HT1080 (cell line): Measurements from ENCODE around the gene DCST2. TPM values are rescaled to one million over a fixed set of nuclear protein-coding genes. Genes with fewer than 3 reads are reported as not detected.
"Not testable (repeated sequence)": the region's sequence is repeated elsewhere in the genome, so short reads cannot be mapped to it uniquely, and the experiment has no call there.

Experiments
- DNase-seq: peaks from one replicate; pipeline ENCODE4 v3.0.0-alpha.2; 2015; ENCODE audit warnings: low read depth
- total RNA-seq: library from RNA; depleted of rRNA; stranded (reverse); fragments of >200 nt; shearing (Covaris generic); gene quantifications from 2 replicates; pipeline ENCODE4 v1.2.3, GENCODE V29; 2014

Gene DCST2
- total RNA-seq, 1 experiment from 2014 or later, result 0.03 TPM

GRCh38 chr1:155000726-155001424 lies 32.7 kb downstream of the DCST2 start:
- DNase-seq, result peak; percentile 86

GRCh38 chr1:155000411-155000725 lies 33.2 kb downstream of the DCST2 start:
- DNase-seq, result no peak

DNA sequence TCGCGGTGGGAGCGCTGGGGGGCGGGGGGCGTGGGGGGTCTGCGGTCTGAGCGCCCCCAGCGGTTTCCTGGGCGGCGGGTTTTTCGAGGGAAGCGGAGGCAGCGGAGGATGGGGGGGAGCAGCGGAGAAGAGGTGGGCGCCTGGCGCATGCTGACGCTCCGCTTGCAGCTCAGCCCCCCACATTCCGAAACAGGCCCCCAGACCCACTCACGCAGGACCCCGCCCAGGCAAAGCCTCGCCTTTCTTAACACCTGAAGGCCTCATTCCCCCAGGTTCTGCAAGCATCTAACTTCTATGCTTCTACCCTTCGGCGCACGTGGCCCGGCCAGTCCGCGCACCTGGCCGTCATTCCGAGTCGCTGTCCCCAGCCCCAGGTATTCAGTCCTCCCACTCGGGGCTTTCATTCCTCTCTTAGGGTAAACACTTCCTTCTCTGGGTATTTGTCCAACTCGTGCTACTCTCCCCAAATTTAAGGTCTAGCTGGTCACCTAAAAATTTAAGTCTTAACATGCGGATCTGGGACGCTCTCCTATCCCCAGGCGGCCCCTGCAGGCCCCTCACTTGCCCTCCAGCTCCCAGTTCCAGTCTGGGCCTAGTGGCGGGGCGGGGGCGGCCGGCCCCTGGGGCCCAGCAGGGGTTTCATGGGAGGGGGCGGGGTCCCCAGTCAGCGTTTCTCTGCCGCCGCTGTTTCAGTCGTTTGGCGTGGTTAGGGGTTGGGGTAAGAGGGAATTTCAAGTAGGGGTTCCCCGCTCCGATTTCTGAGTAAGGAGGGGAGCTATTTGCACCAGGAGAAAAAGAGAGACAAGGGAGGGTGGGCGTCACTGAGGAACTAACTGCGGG lies 33.8 kb downstream of the DCST2 start:
- DNase-seq, result no peak

DNA sequence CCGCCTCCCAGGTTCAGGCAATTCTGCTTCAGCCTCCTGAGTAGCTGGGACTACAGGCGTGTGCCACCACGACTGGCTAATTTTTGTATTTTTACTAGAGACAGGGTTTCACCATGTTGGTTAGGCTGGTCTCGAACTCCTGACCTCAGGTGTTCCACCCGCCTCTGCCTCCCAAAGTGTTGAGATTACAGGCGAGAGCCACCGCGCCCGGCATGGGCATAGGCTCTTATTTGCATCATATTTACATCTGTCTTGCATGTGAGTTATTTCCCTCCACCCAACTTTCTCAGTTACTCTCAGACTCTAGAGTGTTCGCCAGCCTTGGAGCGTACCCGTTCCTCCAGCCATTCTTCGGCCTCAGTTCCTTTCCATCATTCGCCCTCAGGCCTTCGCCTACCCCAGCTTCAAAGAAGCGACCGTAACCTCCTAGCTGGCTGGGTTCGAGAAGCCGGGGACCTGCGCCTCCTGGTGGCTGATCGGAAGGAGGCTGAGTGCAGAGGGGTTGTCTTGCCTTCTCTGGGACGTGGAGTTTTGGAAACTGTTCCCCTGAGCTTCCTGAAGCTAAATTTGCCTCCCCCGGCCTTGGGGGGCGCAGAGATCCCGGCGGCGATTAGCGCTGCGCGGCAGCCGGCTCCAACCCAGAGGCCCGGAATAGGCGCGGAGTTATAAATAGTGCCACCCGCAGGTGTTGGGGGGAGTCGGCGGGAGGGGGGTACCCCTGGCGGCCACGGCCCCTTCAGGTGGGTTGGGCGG lies 34.6 kb downstream of the DCST2 start:
- no peak for DNase-seq

GRCh38 chr1:154998201-154998780 lies 35.3 kb downstream of the DCST2 start:
- DNase-seq, result no peak

GRCh38 chr1:154996966-154997701 lies 36.4 kb downstream of the DCST2 start:
- no peak for DNase-seq

GRCh38 chr1:154995301-154995983 lies 38.1 kb downstream of the DCST2 start:
- peak; percentile 69 for DNase-seq

GRCh38 chr1:154994591-154994990 lies 39.0 kb downstream of the DCST2 start:
- no peak for DNase-seq

- DNase-seq, result no peak
Observed at GRCh38 chr1:154994269-154994587, 39.4 kb downstream of the DCST2 start.

DNA sequence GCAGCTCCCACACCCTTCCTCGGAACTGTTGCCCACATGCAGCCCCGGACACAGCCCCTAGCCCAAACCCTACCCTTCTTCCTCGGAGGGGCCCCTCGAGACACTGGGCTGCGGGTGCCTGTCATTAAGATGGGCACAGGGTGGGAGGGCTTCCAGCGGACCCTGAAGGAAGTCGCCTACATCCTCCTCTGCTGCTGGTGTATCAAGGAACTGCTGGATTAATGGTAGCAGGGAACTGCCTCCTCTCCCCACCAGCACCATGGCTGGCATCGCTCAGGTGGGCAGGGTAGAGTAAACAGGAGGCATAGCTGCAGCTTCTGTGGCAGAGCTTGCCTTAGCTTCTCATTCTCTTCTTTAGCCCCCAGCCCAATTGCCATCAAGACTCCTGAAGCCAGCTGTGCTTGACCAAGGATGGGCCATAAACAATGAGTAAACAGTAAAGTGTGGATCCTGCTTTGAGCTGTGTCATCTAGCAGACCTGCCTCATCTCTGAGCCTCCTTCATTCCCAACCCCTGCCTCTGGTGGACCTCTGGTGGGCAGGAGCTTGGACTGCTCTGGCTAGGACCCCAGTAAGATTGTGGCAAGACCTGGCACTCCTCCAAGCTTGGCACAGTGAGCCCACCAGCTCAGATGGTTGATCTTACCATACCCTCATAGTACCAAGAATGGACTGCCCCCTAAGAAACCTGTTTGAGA lies 39.9 kb downstream of the DCST2 start, which contains the start of gene LENEP:
Gene LENEP (plus strand): TSS at position 15 of the 697 bp plus-strand sequence. CDS start 22 bp downstream, at position 37.
- DNase-seq, result no peak

GRCh38 chr1:154992721-154993571 lies 40.6 kb downstream of the DCST2 start:
- DNase-seq, result peak; percentile 69

- no peak for DNase-seq
Observed at GRCh38 chr1:154990276-154990675, 43.3 kb downstream of the DCST2 start.

DNA sequence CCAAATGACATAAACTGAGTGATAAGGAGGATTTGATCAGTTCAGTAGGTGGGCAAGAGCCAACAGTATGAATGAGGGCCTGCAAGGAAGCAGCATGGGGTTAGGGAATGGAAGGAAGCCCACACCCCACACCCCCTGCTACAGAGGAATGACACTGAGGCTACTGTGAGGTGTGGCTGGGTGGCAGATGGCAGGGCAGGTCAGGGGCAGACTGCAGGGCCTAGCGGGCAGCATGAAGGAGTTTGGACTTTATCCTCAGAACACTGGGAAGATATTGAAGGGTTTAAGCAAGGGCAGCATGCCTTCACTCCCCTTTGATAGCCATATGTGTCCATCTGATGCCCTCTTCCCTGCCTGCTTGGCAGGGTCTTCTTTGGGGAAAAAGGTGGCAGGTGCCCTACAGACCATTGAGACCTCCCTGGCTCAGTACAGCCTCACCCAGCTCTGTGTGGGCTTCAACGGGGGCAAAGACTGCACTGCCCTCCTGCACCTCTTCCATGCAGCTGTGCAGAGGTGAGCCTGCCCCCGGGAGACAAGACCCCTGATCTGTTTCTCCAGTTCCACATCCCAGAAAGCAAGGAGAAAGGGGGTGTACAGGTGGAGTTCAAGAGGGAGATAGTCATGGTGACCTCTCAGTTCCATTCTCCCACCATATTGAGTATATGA lies 44.3 kb downstream of the DCST2 start:
- DNase-seq, result no peak

DNA sequence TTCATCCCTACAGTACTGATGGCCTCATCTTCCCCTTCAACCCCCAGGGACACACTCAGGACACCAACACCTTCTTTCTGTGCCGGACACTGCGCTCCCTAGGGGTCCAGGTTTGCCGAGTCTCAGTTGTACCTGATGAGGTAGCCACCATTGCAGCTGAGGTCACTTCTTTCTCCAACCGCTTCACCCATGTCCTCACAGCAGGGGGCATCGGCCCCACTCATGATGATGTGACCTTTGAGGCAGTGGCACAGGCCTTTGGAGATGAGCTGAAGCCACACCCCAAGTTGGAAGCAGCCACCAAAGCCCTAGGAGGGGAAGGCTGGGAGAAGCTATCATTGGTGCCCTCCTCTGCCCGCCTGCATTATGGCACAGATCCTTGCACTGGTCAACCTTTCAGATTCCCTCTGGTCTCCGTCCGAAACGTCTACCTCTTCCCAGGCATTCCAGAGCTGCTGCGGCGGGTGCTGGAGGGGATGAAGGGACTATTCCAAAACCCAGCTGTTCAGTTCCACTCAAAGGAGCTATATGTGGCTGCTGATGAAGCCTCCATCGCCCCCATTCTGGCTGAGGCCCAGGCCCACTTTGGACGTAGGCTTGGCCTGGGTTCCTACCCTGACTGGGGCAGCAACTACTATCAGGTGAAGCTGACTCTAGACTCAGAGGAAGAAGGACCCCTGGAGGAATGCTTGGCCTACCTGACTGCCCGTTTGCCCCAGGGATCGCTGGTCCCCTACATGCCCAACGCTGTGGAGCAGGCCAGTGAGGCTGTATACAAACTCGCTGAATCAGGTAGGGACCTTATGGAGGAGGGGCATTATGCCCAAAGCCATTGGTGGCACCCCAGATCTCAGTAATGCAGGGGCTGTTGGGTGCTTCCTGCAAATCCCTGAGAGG lies 45.3 kb downstream of the DCST2 start:
- no peak for DNase-seq

GRCh38 chr1:154987326-154987725 lies 46.3 kb downstream of the DCST2 start:
- DNase-seq, result no peak

DNA sequence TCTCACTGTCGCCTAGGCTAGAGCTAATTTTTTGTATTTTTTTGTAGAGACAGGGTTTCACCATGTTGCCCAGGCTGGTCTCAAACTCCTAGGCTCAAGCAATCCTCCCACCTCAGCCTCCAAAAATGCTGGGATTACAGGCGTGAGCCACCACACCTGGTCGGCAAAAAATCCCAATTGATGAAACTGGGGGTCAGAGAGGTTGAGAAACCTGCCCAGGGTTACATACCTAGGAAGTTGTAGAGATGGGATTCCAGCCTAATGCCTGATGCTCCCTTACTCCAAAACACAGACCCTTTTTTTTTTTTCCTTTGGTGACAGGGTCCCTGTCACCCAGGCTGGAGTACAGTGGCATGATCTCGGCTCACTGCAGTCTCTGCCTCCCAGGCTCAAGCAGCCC lies 46.8 kb downstream of the DCST2 start:
- not testable (repeated sequence) for DNase-seq

DNA sequence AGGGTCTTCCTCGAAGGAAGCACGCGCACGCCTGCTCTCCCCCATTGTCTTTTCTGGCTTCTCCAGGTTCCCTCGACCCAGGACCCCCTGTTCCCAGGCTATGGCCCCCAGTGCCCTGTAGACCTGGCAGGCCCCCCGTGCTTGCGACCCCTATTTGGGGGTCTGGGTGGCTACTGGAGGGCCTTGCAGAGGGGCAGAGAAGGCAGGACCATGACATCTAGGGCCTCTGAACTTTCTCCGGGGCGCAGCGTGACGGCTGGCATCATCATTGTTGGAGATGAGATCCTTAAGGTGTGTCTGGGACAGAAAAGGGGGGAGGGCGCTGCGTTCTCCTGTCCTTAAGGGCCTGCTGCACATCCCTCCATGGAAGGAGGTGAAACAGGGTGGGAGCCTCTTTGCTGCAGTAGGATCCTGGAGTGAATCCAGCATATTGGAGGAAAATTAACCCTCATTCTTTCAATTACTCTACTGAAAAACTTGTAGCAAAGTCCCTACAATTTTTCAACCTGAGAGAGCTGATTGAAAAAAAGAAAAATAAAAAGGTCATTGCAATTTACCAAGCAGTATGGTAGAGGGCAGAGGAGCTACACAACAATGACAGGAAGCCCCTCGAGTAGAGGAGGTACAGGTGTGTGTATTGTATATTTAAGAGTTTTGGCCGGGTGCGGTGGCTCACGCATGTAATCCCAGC lies 49.7 kb downstream of the DCST2 start:
- DNase-seq, result no peak
